Measurements from ENCODE around the gene PHF2.

PHF2 gene

GRCh38 chr9:93668261-93668871 lies 92.0 kb downstream of the PHF2 start:
- Histone ChIP-seq H4K20me1 (ENCODE audit: insufficient read depth) (no peaks in the 10 kb centered on the region), H3K36me3 (ENCODE audit: insufficient read depth) (no peaks in the 10 kb centered on the region), H3K9ac (no peak overlapping the region), H3K4me1 (ENCODE audit: low read depth, poor library complexity, severe bottlenecking) (no peaks in the 10 kb centered on the region), H3K4me2 (no peak overlapping the region), H3K4me3 (IDR thresholded peaks at IDR 0.05; ENCODE audit: insufficient read depth, low read depth, low read length) (no peak overlapping the region), H3K79me2 (ENCODE audit: insufficient read depth, low read depth) (no peaks in the 10 kb centered on the region), H3K27ac (no peak overlapping the region), H3K27me3 (ENCODE audit: insufficient read depth, low read depth) (no peaks in the 10 kb centered on the region), H2AFZ (ENCODE audit: low read depth) (no peak overlapping the region)
- no peak for TF ChIP-seq CTCF (conservative IDR thresholded peaks at IDR 0.05; ENCODE audit: low read depth, low read length)

GRCh38 chr9:93669116-93669957 lies 93.0 kb downstream of the PHF2 start:
- Histone ChIP-seq H3K27ac (no peak overlapping the region), H2AFZ (ENCODE audit: low read depth) (no peak overlapping the region), H3K36me3 (ENCODE audit: insufficient read depth) (no peaks in the 10 kb centered on the region), H3K27me3 (ENCODE audit: insufficient read depth, low read depth) (no peaks in the 10 kb centered on the region), H3K4me2 (no peak overlapping the region), H3K79me2 (ENCODE audit: insufficient read depth, low read depth) (no peaks in the 10 kb centered on the region), H3K9ac (no peak overlapping the region), H3K4me1 (ENCODE audit: low read depth, poor library complexity, severe bottlenecking) (no peaks in the 10 kb centered on the region), H4K20me1 (ENCODE audit: insufficient read depth) (no peaks in the 10 kb centered on the region), H3K4me3 (IDR thresholded peaks at IDR 0.05; ENCODE audit: insufficient read depth, low read depth, low read length) (no peak overlapping the region)
- TF ChIP-seq CTCF (conservative IDR thresholded peaks at IDR 0.05; ENCODE audit: low read depth, low read length) = no peak

GRCh38 chr9:93669958-93670207 lies 93.5 kb downstream of the PHF2 start:
- Histone ChIP-seq H2AFZ (ENCODE audit: low read depth) (no peak overlapping the region), H3K4me2 (no peak overlapping the region), H3K27ac (no peak overlapping the region), H3K4me1 (ENCODE audit: low read depth, poor library complexity, severe bottlenecking) (no peaks in the 10 kb centered on the region), H3K27me3 (ENCODE audit: insufficient read depth, low read depth) (no peaks in the 10 kb centered on the region), H3K36me3 (ENCODE audit: insufficient read depth) (no peaks in the 10 kb centered on the region), H4K20me1 (ENCODE audit: insufficient read depth) (no peaks in the 10 kb centered on the region), H3K9ac (no peak overlapping the region), H3K79me2 (ENCODE audit: insufficient read depth, low read depth) (no peaks in the 10 kb centered on the region), H3K4me3 (IDR thresholded peaks at IDR 0.05; ENCODE audit: insufficient read depth, low read depth, low read length) (no peak overlapping the region)
- TF ChIP-seq CTCF (conservative IDR thresholded peaks at IDR 0.05; ENCODE audit: low read depth, low read length) = no peak

GRCh38 chr9:93670208-93671019 lies 94.0 kb downstream of the PHF2 start:
- no peak overlapping the region for H2AFZ ChIP-seq (ENCODE audit: low read depth)
- no peak overlapping the region for H3K27ac ChIP-seq
- H3K4me2 ChIP-seq = no peak overlapping the region
- no peaks in the 10 kb centered on the region for H3K36me3 ChIP-seq (ENCODE audit: insufficient read depth)
- no peaks in the 10 kb centered on the region for H3K27me3 ChIP-seq (ENCODE audit: insufficient read depth, low read depth)
- no peak overlapping the region for H3K9ac ChIP-seq
- no peak for TF ChIP-seq CTCF (conservative IDR thresholded peaks at IDR 0.05; ENCODE audit: low read depth, low read length)
- H3K4me1 ChIP-seq (ENCODE audit: low read depth, poor library complexity, severe bottlenecking) = no peaks in the 10 kb centered on the region
- H3K79me2 ChIP-seq (ENCODE audit: insufficient read depth, low read depth) = no peaks in the 10 kb centered on the region
- H4K20me1 ChIP-seq (ENCODE audit: insufficient read depth) = no peaks in the 10 kb centered on the region
- no peak overlapping the region for H3K4me3 ChIP-seq (IDR thresholded peaks at IDR 0.05; ENCODE audit: insufficient read depth, low read depth, low read length)
